ENCODE results near the gene ARID5B.

Gene ARID5B

DNA sequence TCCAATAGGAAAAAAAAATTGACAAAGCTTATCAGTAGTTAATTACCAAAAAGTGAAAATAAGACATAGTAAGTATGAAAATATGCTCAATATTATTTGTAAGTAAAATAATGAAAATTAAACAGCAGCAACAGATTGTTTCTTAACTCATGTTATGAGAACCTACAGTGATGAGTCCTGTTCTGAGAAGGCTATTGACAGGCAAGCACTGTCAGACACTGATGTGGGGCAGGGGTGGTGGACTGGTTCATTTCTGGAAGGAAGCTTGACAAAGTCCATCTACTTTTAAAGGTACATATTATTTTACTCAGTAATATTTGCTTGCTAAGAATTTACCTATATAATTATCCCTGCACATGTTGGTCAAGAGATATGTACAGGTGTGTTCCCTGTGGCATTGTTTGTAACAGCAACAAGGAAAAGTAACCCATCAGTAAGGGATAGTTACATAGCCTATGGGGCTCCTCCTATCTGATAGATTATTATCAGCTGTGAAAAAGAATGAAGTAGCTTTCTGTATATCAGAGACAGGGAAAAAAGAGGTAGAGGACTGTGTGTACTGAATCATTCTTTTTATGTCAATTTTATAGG, 205.5 kb downstream of the ARID5B start:
- TF ChIP-seq, protein P1, sequence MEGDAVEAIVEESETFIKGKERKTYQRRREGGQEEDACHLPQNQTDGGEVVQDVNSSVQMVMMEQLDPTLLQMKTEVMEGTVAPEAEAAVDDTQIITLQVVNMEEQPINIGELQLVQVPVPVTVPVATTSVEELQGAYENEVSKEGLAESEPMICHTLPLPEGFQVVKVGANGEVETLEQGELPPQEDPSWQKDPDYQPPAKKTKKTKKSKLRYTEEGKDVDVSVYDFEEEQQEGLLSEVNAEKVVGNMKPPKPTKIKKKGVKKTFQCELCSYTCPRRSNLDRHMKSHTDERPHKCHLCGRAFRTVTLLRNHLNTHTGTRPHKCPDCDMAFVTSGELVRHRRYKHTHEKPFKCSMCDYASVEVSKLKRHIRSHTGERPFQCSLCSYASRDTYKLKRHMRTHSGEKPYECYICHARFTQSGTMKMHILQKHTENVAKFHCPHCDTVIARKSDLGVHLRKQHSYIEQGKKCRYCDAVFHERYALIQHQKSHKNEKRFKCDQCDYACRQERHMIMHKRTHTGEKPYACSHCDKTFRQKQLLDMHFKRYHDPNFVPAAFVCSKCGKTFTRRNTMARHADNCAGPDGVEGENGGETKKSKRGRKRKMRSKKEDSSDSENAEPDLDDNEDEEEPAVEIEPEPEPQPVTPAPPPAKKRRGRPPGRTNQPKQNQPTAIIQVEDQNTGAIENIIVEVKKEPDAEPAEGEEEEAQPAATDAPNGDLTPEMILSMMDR (IDR thresholded peaks at IDR 0.05; ENCODE audit: low read depth, low read length), result no peak
- no peaks in the 10 kb centered on the region for H3K27me3 ChIP-seq (ENCODE audit: insufficient read depth, low read depth, severe bottlenecking)
- DNase-seq, result no peak
- H3K27ac ChIP-seq, result no peak overlapping the region
- H3K36me3 ChIP-seq, result no peaks in the 10 kb centered on the region
- no peaks in the 10 kb centered on the region for H3K9me3 ChIP-seq (ENCODE audit: severe bottlenecking)
- no peak overlapping the region for H3K4me3 ChIP-seq (ENCODE audit: low read depth, low read length)

DNA sequence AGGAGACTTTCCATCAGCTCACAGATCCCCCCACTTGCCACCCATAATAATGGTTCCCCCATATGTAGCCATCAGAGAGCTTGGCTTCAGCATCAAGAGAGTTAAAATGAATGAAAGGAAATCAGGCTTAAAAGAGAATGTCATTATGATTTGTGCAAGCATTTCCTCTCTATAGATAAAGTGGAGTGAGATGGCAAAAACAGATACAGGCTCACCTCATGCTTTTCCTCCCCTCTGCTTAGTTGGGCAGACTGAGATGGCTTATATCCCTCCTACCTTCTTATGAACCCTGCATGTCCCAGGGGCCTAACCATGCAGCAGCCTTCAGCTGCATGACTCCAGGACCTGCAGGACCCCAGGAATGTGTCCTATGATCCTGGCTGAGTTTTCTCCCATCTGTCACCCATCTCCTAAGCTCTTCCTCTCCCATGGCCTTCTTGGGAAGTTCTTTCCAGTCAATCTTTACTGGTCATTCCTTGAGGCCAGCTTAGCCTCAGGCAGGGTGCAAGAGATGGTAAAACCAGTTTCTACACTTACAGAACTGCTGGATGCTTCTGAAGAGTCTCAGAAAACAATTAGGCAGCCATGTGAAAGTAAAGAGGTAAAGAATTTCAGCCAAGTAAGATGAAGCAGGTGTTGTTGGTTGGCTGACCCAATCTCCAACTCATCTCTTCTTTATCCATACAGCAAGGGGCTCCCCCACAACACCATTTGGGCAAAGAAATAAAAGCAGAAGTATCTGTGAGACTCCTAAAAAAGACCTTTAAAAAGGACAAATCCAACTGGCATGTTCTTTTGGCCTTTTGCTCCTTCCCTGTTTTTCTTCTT, 207.5 kb downstream of the ARID5B start:
- Histone ChIP-seq H3K36me3 (no peaks in the 10 kb centered on the region), H3K27me3 (ENCODE audit: insufficient read depth, low read depth, severe bottlenecking) (no peaks in the 10 kb centered on the region), H3K27ac (no peak overlapping the region), H3K9me3 (ENCODE audit: severe bottlenecking) (no peaks in the 10 kb centered on the region), H3K4me3 (ENCODE audit: low read depth, low read length) (no peak overlapping the region)
- TF ChIP-seq, protein P1 (IDR thresholded peaks at IDR 0.05; ENCODE audit: low read depth, low read length), result no peak
- no peak for DNase-seq

DNA sequence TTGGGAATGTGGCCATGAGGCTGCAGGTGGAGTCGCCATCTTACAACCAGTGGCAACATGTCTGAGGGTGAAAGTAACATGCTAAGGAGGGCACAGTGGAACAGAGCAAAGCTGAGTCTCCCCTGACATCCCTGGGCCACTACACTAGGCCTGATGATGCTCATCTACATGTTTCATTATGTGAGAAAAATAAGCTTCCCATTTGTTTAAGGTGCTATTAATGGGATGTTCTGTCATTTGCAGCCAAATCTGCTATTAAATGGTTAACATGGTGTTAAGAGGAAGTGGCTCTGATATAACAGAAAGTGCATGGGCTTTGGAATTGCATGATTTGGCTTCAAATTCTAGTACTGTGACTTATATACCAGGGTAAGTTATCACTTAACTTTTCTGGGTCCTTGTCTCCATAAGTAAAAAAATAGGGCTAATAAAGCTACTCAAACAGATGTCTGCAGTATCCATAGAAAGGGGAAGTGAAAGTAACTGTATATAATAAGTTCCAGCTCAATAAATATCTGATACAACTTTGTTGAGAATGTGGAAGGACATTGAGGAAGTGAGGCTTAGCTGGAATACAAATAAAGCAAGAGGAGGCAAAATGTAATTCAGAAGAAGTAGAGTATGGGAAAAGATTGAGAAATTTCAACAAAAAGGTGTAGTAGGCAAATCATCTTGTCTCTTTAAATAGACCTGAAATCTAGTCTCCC, 208.2 kb downstream of the ARID5B start:
- no peak for DNase-seq
- no peaks in the 10 kb centered on the region for H3K27me3 ChIP-seq (ENCODE audit: insufficient read depth, low read depth, severe bottlenecking)
- H3K27ac ChIP-seq, result no peak overlapping the region
- TF ChIP-seq, protein P1 (IDR thresholded peaks at IDR 0.05; ENCODE audit: low read depth, low read length), result no peak
- H3K9me3 ChIP-seq (ENCODE audit: severe bottlenecking), result no peaks in the 10 kb centered on the region
- no peak overlapping the region for H3K4me3 ChIP-seq (ENCODE audit: low read depth, low read length)
- no peaks in the 10 kb centered on the region for H3K36me3 ChIP-seq

DNA sequence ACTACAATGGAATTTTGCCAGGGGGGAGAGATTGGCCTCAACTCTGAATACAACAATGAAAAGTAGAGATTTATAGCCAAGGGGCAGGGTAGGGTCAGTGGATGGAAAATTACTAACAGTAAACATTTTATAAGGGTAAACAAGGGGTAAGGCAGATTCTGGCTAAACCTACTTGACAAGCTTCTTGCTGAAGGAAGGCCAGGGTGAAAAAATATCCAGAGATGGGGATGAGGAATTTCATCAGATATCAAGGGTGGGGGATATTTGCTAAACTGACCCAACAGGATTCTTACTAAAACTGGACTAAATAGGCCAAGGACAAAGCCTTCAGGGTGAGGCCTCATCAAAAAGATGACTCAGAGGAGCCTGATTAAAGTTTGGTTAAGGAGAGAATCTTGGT, 210.8 kb downstream of the ARID5B start:
- H3K27ac ChIP-seq, result no peak overlapping the region
- TF ChIP-seq, protein P1 (IDR thresholded peaks at IDR 0.05; ENCODE audit: low read depth, low read length), result no peak
- no peaks in the 10 kb centered on the region for H3K9me3 ChIP-seq (ENCODE audit: severe bottlenecking)
- H3K27me3 ChIP-seq (ENCODE audit: insufficient read depth, low read depth, severe bottlenecking), result no peaks in the 10 kb centered on the region
- no peak overlapping the region for H3K4me3 ChIP-seq (ENCODE audit: low read depth, low read length)
- no peaks in the 10 kb centered on the region for H3K36me3 ChIP-seq
- no peak for DNase-seq

DNA sequence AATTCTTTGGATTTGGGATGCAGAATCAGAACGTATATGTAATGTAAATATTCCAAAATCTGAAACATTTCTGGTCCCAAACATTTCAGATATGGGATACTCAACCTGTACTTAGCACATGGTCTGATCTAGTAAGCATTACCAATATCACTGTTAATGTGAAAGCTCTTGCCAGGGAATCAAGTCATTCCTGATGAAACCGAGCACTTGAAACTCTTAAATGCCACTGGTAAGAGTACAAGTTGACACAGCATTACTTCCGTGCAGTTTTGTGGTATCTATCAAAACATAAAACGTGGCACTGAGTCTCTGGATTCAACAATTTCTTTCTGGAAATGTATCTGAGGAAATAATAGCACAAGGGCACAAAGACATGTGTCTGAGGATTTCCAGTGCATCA, 211.5 kb downstream of the ARID5B start:
- no peak for DNase-seq
- TF ChIP-seq, protein P1 (IDR thresholded peaks at IDR 0.05; ENCODE audit: low read depth, low read length), result no peak
- Histone ChIP-seq H3K4me3 (ENCODE audit: low read depth, low read length) (no peak overlapping the region), H3K27ac (no peak overlapping the region), H3K36me3 (no peaks in the 10 kb centered on the region), H3K9me3 (ENCODE audit: severe bottlenecking) (no peaks in the 10 kb centered on the region), H3K27me3 (ENCODE audit: insufficient read depth, low read depth, severe bottlenecking) (no peaks in the 10 kb centered on the region)

All from WERI-Rb-1 (cell line).